Measurements from ENCODE around the gene CH25H. TPM values are rescaled to one million over a fixed set of nuclear protein-coding genes. Genes with fewer than 3 reads are reported as not detected.

Gene CH25H
- total and polyA plus RNA-seq, 2 experiments from 2014 or later = 18.0 to 34.9 TPM

DNA sequence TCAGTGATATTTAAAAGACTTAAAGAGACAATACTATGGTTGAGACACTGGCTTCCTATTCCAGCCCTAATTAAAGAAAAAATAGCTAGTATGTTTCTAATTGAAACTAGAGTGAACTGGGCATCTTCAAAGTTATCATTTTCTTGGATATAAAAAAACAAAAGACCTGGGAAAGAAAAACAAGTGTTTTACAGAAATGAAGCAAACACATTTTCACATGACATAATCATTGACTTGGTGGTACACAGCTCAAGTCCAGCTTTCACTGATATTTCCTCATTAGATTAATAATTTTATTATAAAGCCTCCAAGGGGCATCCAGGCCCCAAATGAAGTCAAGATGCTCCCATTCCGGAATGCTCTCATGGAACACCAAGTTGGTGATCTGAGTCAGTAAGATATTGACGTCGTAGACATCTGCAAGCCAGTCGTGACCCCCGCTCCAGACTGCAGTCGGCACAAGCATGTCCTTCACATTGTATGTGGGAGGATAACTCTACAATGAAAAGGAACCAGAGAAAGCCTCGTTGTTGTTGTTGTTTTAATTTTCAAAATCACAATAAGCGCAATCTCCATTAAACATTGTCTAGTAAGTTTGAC, 7.5 kb upstream of the CH25H start:
- DNase-seq = peak; percentile 54
- Histone ChIP-seq H3K9me2 (ENCODE audit: insufficient read depth) (no peaks in the 10 kb centered on the region), H3K4me2 (ENCODE audit: unreplicated experiment) (no peak overlapping the region), H3K27ac (peak overlapping the region; percentile 73), H3K4me3 (no peak overlapping the region), H2AFZ (no peak overlapping the region), H3K9me3 (ENCODE audit: low read depth) (no peaks in the 10 kb centered on the region), H3F3A (ENCODE audit: insufficient read depth) (peaks cover 40% of the 10 kb centered on the region), H3K9ac (peak overlapping the region; percentile 33; the same call in 1 of the 2 replicates), H4K20me1 (ENCODE audit: insufficient read depth) (no peaks in the 10 kb centered on the region), H3K79me2 (ENCODE audit: insufficient read depth) (no peaks in the 10 kb centered on the region), H3K4me1 (ENCODE audit: insufficient read depth) (peaks cover 43% of the 10 kb centered on the region), H3K27me3 (replicated peaks; ENCODE audit: insufficient read depth) (no peaks in the 10 kb centered on the region), H3K36me3 (ENCODE audit: low read depth) (0 out of 2 replicates have a peak, but pooled peaks cover 10% of the 10 kb centered on the region)
- TF ChIP-seq EZH2 (IDR thresholded peaks at IDR 0.05; ENCODE audit: insufficient read depth, poor library complexity, severe bottlenecking) = no peak
- no peak for TF ChIP-seq EZH2phosphoT487 (IDR thresholded peaks at IDR 0.05; ENCODE audit: insufficient read depth, low read depth)
- in situ Hi-C loops (cut with MboI) = loop anchor here (5.0 to 10.0 kb wide), 3 partner anchors 182 to 380 kb away; no protein-coding TSS in a partner anchor
- 62 to 63% methylated on average over 8 of the region's 8 CpGs for WGBS, 2 experiments (ENCODE audit: low coverage in 1 of 2, low lambda C conversion rate in 2 of 2, missing lambda C conversion rate in 2 of 2)

DNA sequence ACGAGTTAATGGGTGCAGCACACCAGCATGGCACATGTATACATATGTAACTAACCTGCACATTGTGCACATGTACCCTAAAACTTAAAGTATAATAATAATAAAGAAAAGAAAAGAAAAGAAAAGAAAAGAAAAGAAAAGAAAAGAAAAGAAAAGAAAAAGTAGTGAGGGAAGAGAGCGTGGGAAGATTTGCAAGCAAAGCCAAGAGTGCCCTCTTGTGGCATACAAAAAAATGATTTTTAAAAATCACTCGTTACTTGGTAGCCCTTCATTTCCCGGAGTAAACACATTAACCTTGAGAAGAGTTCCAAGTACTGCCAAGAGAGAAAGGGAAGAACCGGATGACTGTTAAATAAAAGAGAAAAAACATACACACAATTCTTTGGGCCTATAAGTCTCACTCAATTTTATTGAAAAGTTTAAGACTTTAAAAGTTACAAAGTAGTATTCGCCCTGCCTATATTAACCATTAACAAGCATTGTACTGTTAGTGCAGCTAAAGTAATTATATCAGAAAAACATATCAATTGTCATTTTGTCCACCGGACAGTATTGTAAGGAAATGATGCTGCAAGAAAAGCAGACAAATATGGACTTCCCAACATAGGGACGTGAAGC, 6.2 kb upstream of the CH25H start:
- no peak overlapping the region for H3K27ac ChIP-seq
- H2AFZ ChIP-seq = no peak overlapping the region
- no peaks in the 10 kb centered on the region for H3K9me3 ChIP-seq (ENCODE audit: low read depth)
- H3K36me3 ChIP-seq (ENCODE audit: low read depth) = 0 out of 2 replicates have a peak, but pooled peaks cover 10% of the 10 kb centered on the region
- in situ Hi-C loops (cut with MboI) = loop anchor here (5.0 to 10.0 kb wide), 3 partner anchors 181 to 378 kb away; no protein-coding TSS in a partner anchor
- H3F3A ChIP-seq (ENCODE audit: insufficient read depth) = peaks cover 36% of the 10 kb centered on the region
- H3K9ac ChIP-seq = no peak overlapping the region
- no peak overlapping the region for H3K4me2 ChIP-seq (ENCODE audit: unreplicated experiment)
- H3K27me3 ChIP-seq (replicated peaks; ENCODE audit: insufficient read depth) = no peaks in the 10 kb centered on the region
- no peak overlapping the region for H3K4me3 ChIP-seq
- no peaks in the 10 kb centered on the region for H3K9me2 ChIP-seq (ENCODE audit: insufficient read depth)
- WGBS, 2 experiments (ENCODE audit: low coverage in 1 of 2, low lambda C conversion rate in 2 of 2, missing lambda C conversion rate in 2 of 2) = 38 to 41% methylated on average over 8 of the region's 8 CpGs
- no peaks in the 10 kb centered on the region for H4K20me1 ChIP-seq (ENCODE audit: insufficient read depth)
- H3K4me1 ChIP-seq (ENCODE audit: insufficient read depth) = peaks cover 44% of the 10 kb centered on the region
- H3K79me2 ChIP-seq (ENCODE audit: insufficient read depth) = no peaks in the 10 kb centered on the region
- DNase-seq = peak; percentile 79
- TF ChIP-seq EZH2phosphoT487 (IDR thresholded peaks at IDR 0.05; ENCODE audit: insufficient read depth, low read depth) (no peak), EZH2 (IDR thresholded peaks at IDR 0.05; ENCODE audit: insufficient read depth, poor library complexity, severe bottlenecking) (no peak)

DNA sequence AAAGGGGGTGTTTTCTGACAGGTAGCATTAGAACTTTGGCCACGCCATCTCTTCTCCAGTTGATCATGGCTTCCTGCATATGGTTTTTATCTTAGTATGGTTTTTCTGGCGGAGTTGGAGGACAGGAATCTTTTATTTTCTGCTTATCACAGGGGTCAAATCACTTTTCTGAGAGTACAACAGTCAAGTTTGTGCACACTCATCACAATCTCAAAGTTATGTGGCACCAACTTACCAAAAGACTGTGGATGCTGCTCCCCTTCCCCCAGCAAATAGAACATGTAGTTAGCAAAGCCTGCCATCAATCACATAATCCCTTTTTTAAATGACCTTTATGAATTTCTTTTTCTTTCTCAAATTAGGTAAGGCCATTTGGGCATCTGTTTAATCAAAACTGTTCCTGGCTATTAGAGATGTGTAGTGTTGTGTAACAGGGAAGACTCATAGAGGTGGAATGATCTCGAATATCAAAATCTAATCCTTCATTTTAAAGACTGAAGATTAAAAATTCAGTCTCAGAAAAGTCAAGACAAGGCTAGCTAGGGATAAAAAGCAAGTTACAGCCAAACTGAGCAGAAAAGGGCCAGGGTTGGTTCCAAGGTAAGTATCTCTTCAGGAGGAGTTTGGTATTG, 3.8 kb upstream of the CH25H start:
- peak; percentile 38 for DNase-seq

DNA sequence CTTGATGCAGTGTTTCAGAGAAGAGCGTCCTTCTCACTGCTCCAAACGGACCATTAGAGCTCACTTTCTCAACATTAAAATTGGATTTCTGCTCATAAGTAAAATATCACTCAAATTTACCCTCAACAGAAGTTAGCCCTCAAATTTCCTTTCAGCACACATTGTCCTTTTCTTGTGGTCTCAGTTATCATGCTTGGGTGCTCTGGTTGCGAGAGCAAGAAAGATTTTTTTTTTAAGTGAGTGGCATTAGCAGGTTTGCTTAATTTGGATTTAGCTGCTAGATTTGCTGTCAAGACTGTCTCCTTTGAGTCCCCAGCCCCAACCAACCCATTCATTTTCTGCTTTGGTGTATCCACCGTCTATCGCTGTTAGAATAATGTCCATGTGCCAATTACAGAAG, 2.6 kb upstream of the CH25H start:
- Histone ChIP-seq H2AFZ (no peak overlapping the region), H3K36me3 (ENCODE audit: low read depth) (0 out of 2 replicates have a peak, but pooled peaks cover 8% of the 10 kb centered on the region), H3K79me2 (ENCODE audit: insufficient read depth) (no peaks in the 10 kb centered on the region), H3K9ac (no peak overlapping the region), H3K27ac (no peak overlapping the region), H3K9me3 (ENCODE audit: low read depth) (no peaks in the 10 kb centered on the region), H3F3A (ENCODE audit: insufficient read depth) (peaks cover 32% of the 10 kb centered on the region), H3K27me3 (replicated peaks; ENCODE audit: insufficient read depth) (no peaks in the 10 kb centered on the region), H3K4me3 (no peak overlapping the region), H3K9me2 (ENCODE audit: insufficient read depth) (no peaks in the 10 kb centered on the region), H4K20me1 (ENCODE audit: insufficient read depth) (no peaks in the 10 kb centered on the region), H3K4me2 (ENCODE audit: unreplicated experiment) (no peak overlapping the region), H3K4me1 (ENCODE audit: insufficient read depth) (peaks cover 35% of the 10 kb centered on the region)
- in situ Hi-C loops (cut with MboI) = loop anchor here (5.0 to 10.0 kb wide), 3 partner anchors 177 to 375 kb away; no protein-coding TSS in a partner anchor
- DNase-seq = no peak
- no peak for TF ChIP-seq EZH2 (IDR thresholded peaks at IDR 0.05; ENCODE audit: insufficient read depth, poor library complexity, severe bottlenecking)
- TF ChIP-seq EZH2phosphoT487 (IDR thresholded peaks at IDR 0.05; ENCODE audit: insufficient read depth, low read depth) = no peak
- WGBS, 2 experiments (ENCODE audit: low coverage in 1 of 2, low lambda C conversion rate in 2 of 2, missing lambda C conversion rate in 2 of 2) = 96% methylated on average over 5 of the region's 5 CpGs

More for the DNA sequence above, 3.8 kb upstream of the CH25H start:
- H3K27ac ChIP-seq = no peak overlapping the region
- H3K36me3 ChIP-seq (ENCODE audit: low read depth) = 0 out of 2 replicates have a peak, but pooled peaks cover 10% of the 10 kb centered on the region
- no peak overlapping the region for H2AFZ ChIP-seq
- no peaks in the 10 kb centered on the region for H4K20me1 ChIP-seq (ENCODE audit: insufficient read depth)
- TF ChIP-seq EZH2phosphoT487 (IDR thresholded peaks at IDR 0.05; ENCODE audit: insufficient read depth, low read depth) = no peak
- no peak for TF ChIP-seq EZH2 (IDR thresholded peaks at IDR 0.05; ENCODE audit: insufficient read depth, poor library complexity, severe bottlenecking)
- no peak overlapping the region for H3K4me2 ChIP-seq (ENCODE audit: unreplicated experiment)
- H3K4me3 ChIP-seq = no peak overlapping the region
- H3K27me3 ChIP-seq (replicated peaks; ENCODE audit: insufficient read depth) = no peaks in the 10 kb centered on the region
- H3K9me2 ChIP-seq (ENCODE audit: insufficient read depth) = no peaks in the 10 kb centered on the region
- no peaks in the 10 kb centered on the region for H3K79me2 ChIP-seq (ENCODE audit: insufficient read depth)
- peaks cover 39% of the 10 kb centered on the region for H3K4me1 ChIP-seq (ENCODE audit: insufficient read depth)
- H3K9ac ChIP-seq = no peak overlapping the region
- no peaks in the 10 kb centered on the region for H3K9me3 ChIP-seq (ENCODE audit: low read depth)
- H3F3A ChIP-seq (ENCODE audit: insufficient read depth) = peaks cover 32% of the 10 kb centered on the region
- WGBS, 2 experiments (ENCODE audit: low coverage in 1 of 2, low lambda C conversion rate in 2 of 2, missing lambda C conversion rate in 2 of 2) = 81 to 85% methylated on average over 3 of the region's 3 CpGs
- in situ Hi-C loops (cut with MboI) = loop anchor here (5.0 to 10.0 kb wide), 3 partner anchors 179 to 376 kb away; no protein-coding TSS in a partner anchor

Measured in GM23248 (cell line).